ENCODE measurements around the gene GNAI3. TPM values are rescaled to one million over a fixed set of nuclear protein-coding genes. Genes with fewer than 3 reads are reported as not detected.

Gene GNAI3
- total RNA-seq, 1 donor from 2014 or later: 2.8 TPM

GRCh38 chr1:109521002-109521951, 27.1 kb upstream of the GNAI3 start:
- Histone ChIP-seq H3K36me3 (no peaks in the 10 kb centered on the region), H3K4me1 (no peaks in the 10 kb centered on the region), H3K9me3 (no peaks in the 10 kb centered on the region), H3K27me3 (no peaks in the 10 kb centered on the region), H3K4me3 (no peak overlapping the region), H3K27ac (no peak overlapping the region)
- intact Hi-C loops (cut with DNase I): no loop called here
- no peak for DNase-seq (ENCODE audit: low spot score in 2 of 2)
- TF ChIP-seq CTCF (IDR thresholded peaks at IDR 0.05): no peak

GRCh38 chr1:109522026-109522425, 26.4 kb upstream of the GNAI3 start:
- no peaks in the 10 kb centered on the region for H3K36me3 ChIP-seq
- no peaks in the 10 kb centered on the region for H3K4me1 ChIP-seq
- intact Hi-C loops (cut with DNase I): no loop called here
- no peak overlapping the region for H3K27ac ChIP-seq
- no peak for TF ChIP-seq CTCF (IDR thresholded peaks at IDR 0.05)
- DNase-seq (ENCODE audit: low spot score in 2 of 2): no peak
- no peak overlapping the region for H3K4me3 ChIP-seq
- H3K27me3 ChIP-seq: no peaks in the 10 kb centered on the region
- no peaks in the 10 kb centered on the region for H3K9me3 ChIP-seq

- TF ChIP-seq CTCF (IDR thresholded peaks at IDR 0.05): no peak
- no peak for DNase-seq (ENCODE audit: low spot score in 2 of 2)
- Histone ChIP-seq H3K4me1 (no peaks in the 10 kb centered on the region), H3K4me3 (no peak overlapping the region), H3K27me3 (no peaks in the 10 kb centered on the region), H3K9me3 (no peaks in the 10 kb centered on the region), H3K27ac (no peak overlapping the region), H3K36me3 (no peaks in the 10 kb centered on the region)
- intact Hi-C loops (cut with DNase I): no loop called here
These were observed 24.7 kb upstream of the GNAI3 start for GRCh38 chr1:109523706-109524105.

- Histone ChIP-seq H3K27me3 (no peaks in the 10 kb centered on the region), H3K4me1 (no peaks in the 10 kb centered on the region), H3K36me3 (no peaks in the 10 kb centered on the region), H3K9me3 (no peaks in the 10 kb centered on the region), H3K27ac (no peak overlapping the region), H3K4me3 (no peak overlapping the region)
- TF ChIP-seq CTCF (IDR thresholded peaks at IDR 0.05): no peak
- intact Hi-C loops (cut with DNase I): no loop called here
- no peak for DNase-seq (ENCODE audit: low spot score in 2 of 2)
These were observed 21.2 kb upstream of the GNAI3 start for GRCh38 chr1:109527098-109527811.

GRCh38 chr1:109527846-109528695, 20.3 kb upstream of the GNAI3 start:
- DNase-seq (ENCODE audit: low spot score in 2 of 2): no peak
- TF ChIP-seq CTCF (IDR thresholded peaks at IDR 0.05): no peak
- H3K4me1 ChIP-seq: peaks cover 0 to 4% of the 10 kb centered on the region in 2 donors
- no peak overlapping the region for H3K4me3 ChIP-seq
- no peaks in the 10 kb centered on the region for H3K36me3 ChIP-seq
- H3K9me3 ChIP-seq: no peaks in the 10 kb centered on the region
- no peaks in the 10 kb centered on the region for H3K27me3 ChIP-seq
- intact Hi-C loops (cut with DNase I): no loop called here
- H3K27ac ChIP-seq: no peak overlapping the region

Data from ascending aorta (tissue), 2 donors.